NOMO-1 treated with DMSO at 0.1 percent for 48 hours (cell line): ENCODE data around the gene SELPLG.
"Not testable (repeated sequence)": the region's sequence is repeated elsewhere in the genome, so short reads cannot be mapped to it uniquely, and the experiment has no call there.

Experiments
- DNase-seq: peaks from one replicate; lab custom pipeline; 2025; ENCODE audit not compliant: unreplicated experiment; lab: John Stamatoyannopoulos, UW

The SELPLG gene

DNA sequence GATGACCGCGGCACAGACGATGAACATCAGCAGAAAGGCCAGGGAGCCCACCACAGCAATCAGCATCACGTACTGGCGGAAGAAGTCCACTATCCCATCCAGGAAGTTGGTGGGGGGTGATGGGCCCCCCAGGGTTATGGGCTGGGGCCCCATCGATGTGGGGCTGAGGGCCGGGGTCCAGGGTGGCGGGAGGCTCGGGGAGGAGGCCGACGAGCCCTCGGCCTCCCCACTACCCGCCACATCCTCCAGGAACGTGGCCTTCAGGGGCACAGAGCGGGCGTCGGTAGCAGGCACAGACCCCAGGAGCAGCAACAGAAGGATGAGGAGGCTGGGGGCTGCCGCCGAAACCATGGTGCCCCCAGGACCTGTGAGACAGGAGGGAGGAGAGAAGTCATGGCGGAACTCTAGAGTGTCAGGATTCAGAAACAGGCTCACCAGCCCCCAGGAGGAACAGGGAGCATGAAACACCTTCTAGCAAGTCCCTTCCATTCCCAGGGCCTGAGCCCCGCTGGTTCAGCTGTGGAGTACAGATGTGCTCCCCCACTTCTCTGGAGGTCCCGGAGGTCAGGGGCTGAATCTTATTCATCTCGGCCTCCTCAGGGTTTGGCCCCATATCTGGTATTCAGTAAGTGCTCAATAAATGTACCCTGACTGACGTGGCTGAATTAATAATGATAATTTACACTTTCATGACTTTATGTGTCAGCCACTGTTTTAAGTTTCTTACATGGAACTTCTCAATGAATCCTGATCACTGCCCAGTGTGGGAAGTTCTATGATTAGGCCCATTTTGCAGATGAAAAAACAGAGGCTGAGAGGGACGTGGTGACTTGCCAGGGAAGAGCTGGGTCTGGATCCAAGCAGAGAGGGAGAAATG lies 41.4 kb downstream of the SELPLG start:
- no peak for DNase-seq

DNA sequence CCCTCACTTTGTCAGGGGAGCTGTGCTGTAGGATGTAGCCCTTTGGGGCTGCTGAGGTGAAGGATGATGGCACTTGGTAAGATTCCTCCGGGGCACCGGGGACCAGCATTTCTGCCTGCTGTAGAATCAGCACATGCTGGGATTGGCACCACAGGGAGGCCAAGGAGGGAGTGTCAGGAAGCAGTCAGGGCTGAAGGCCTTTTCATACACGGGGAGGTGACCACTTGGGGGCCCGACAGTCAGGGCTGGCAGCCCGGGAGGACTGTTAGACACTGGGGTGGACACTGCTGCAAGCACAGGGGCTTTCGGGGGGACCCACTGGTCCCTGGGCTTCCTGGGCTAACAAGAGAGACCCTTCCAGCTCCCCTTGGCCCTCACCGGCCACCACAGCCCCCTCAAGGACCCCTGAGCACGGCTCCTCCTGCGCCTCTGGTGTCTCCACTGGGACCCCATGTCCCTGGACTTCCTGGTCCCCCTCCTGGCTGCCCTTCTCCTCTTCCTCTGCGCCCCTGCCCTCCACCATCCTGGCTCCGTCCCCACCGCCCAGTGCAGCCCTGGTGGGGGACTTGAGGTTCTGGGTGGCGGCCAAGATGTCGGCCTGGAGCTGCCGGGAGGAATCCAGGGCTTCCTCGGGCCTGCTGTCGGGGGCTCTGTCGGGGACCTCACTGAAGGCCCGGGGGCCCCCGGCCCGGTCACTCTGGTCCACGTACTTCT lies 42.3 kb downstream of the SELPLG start:
- DNase-seq, result no peak

DNA sequence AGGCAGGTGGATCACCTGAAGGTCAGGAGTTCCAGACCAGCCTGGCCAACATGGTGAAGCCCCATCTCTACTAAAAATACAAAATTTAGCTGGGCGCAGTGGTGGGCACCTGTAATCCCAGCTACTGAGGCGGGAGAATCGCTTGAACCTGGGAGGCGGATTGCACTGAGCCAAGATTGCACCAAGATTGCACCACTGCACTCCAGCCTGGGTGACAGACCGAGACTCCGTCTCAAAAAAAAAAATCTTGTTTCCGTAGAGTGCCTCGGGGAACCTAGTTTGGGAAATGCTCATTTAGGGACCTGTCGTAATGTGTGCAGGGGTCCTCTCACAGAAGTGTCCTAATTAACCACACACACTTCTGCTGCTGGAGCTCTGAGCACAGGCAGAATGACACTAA lies 43.2 kb downstream of the SELPLG start:
- not testable (repeated sequence) for DNase-seq

DNA sequence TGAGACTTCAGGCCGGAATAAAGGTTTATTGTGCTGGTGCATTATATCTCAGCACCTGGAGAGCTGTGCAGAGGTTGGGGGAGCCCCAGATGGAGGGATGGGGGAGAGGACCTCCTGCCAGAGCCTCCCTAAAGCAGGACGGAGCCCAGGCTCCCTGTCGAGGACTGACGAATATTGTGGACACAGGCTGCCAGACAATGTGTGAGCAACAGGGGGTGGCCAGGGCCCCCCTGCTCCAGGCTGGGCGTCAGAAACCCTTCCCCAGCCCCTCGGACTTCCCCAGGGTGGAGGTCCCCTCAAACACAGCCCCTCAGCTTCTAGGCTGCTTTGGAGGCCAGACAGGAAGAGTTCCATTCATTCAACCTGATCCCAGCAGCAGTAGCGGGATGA lies 43.9 kb downstream of the SELPLG start:
- DNase-seq, result no peak

DNA sequence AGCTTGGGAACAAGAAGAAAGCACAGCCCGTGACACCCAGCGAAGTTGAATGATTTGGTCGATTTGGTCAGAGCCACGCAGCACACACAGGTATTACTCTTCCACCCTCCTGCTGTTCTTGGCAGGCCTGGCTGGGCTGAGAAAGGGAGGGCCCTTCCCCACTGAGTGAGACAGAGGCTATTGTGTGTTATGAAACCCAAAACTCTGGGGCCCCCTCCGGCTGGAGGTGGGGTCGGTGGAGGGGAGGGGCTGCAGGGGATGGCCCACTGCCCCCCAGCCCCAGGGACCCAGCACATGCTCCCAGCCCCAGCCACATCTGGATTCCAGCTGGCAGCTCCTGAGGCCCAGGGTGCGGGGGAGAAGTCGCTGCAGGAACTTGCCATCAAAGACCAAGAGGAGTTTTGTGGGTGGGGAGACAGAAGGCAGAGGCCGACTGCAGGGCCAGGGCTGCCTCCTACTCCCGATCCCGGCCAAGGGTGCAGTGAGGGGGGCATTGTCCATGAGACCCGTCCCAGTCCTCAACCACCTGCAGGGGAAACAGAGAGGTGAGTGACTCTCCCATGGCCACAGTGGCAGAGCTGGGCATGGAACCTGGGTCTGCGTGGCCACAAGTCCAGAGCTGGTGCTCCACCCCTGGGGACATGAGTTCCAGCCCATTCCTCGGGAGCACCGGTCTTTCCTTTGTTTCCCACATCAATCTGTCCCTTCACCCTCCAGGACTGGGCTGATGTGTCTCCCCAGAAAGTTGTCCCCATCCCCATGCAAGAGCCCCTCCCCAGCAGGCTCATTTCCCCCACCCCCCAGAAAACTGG lies 44.5 kb downstream of the SELPLG start:
- no peak for DNase-seq

DNA sequence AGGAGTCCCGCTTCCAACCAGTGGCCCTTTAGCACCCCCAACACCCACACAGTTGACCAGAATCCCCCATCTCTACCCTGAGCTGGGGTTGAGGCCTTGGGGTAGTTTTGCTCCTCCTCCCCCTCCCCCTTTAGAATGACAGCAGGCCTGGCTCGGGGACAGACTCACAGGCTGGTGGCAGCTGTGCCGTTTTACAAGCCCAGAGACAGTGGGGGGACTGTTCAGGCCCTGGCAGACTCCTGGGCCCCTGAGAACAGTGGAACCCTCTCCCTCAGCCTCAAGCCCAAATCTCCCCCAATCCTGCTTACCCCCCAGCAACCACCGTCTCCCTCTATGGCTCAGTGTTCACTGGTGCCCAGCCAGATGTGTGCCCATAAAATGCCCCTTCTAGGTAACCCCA lies 45.9 kb downstream of the SELPLG start:
- no peak for DNase-seq

DNA sequence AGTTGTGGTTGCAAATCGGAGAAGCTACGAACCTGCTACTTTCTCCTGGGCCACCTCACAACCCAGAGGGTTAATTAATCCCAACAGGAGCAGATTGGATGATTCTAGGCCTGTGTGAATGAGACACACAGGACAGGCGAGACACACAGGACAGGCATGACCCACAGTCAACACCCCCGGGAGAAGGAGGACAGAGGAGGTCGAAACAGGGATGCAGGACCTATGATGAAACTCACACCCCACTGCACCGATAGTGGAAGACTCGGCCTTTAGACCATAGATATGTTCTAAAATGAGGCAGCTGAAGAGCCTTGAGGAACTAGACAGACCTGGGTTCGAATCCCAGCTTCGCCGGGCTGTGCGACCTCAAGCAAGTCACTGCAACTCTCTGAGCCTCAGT lies 47.4 kb downstream of the SELPLG start:
- DNase-seq, result no peak

DNA sequence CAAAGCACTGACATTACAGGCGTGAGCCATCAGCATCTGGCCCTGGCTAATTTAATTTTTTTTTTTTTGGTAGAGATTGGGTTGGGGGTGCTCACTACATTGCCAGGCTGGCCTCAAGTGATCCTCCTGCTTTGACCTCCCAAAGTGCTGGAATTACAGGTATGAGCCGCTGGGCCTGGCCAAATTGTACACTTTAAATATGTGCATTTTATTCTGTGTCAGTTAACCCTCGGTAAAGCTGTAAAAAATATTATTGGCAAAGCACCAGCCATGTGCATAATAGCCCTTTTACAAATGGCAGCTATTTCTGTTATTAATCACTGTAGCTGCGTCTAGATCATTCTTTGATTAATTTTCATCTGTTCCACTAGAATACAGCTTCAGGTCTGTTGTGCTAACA lies 47.8 kb downstream of the SELPLG start:
- no peak for DNase-seq

DNA sequence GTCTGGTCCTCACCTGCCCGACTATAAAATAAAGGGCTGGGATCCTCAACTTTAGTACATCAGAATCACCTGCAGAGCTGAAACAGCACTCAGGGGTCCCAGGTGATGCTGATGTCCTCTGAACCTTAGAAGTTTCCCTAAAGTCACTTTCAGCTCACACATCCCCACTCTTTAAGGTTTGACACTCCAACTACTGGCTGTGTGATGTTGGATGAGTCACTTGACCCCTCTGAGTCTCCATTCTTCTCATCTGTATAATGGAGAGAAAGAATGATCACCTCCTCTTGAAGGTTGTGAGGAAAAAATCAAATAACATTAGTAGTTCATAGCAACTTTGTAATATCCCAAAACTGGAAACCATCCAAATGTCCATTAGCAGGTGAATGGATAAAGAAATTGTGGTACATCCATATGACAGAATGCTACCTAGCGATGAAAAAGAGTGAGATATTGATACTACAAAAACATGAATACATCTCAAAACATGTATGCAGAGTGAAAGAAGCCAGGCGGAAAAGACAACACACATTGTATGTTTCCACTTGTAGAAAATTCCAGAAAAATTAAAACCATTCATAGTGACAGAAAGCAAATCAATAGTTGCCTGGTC lies 49.1 kb downstream of the SELPLG start:
- no peak for DNase-seq

DNA sequence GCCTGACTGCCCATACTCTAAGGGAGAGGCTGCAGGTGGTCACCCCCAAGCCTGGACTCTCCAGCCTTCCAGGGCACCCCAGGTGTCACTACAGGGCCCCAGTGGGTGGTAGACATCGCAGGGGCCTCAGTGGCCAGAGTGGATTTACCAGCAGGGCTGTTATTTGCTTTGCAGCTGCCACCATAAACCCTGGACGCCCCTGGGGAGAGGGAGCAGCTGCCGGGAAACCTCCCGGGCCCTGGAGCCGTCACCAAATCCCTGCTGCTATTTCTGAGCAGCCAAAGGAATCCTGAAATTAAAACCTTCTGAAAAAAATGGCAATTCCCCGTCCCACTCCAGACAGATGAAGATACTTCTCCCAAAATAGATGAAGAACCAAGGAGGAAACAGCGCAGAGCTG lies 49.7 kb downstream of the SELPLG start:
- no peak for DNase-seq

DNA sequence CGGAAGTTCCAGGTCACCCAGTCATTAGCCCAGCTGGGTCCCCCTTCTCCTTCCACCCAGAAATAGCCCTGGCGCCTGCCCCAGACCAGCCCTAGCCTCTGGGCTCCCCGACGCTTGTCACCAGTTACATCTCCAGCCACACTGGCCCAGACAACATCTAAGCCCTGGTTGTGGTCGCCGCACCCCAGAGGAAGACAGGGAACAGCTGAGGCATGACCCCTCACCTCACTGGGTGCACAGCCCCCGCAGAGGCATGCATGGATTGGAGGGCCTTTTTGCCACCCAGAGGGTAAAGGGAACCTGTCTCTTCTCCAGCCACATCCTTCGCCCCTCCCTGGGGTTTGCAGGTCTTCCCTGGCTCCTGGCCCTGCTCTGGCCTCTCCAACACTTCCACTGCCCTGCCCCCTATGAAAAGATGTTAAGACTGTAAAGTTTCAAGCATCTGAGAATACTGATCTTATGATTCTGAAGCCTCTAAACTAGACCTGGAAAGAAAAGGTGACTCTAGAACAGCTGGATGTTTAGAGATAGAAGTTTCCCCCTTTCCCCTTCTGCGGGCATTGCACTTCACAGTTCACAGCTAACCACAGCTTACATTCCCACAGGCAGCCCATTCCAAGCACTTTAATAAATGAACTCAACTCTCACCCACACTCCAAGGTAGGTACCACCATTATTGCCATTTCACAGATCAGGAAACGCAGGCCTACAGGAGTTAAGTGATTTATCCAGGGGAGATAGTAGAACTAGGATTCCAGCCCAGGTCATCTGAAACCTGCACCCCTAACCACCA lies 50.5 kb downstream of the SELPLG start:
- DNase-seq, result no peak

DNA sequence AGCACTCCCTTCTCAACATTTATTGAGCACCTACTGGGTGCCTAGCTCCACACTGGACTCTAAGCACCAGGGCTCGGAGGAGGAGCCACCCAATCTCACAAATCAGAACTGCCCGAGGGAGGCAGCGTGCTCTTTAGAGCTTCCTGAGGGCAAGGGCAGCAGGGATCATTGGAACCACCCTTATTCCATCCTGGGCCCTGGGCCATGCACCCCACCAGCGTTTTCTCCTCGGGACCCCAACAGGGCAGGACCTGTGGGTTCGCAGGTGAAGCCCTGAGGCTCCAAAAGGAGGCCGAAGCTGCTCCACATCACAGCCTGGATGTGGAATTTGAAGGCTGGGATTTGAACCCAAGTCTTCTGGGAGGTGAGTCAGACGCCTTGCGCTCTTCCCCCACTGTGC lies 51.2 kb downstream of the SELPLG start:
- no peak for DNase-seq

DNA sequence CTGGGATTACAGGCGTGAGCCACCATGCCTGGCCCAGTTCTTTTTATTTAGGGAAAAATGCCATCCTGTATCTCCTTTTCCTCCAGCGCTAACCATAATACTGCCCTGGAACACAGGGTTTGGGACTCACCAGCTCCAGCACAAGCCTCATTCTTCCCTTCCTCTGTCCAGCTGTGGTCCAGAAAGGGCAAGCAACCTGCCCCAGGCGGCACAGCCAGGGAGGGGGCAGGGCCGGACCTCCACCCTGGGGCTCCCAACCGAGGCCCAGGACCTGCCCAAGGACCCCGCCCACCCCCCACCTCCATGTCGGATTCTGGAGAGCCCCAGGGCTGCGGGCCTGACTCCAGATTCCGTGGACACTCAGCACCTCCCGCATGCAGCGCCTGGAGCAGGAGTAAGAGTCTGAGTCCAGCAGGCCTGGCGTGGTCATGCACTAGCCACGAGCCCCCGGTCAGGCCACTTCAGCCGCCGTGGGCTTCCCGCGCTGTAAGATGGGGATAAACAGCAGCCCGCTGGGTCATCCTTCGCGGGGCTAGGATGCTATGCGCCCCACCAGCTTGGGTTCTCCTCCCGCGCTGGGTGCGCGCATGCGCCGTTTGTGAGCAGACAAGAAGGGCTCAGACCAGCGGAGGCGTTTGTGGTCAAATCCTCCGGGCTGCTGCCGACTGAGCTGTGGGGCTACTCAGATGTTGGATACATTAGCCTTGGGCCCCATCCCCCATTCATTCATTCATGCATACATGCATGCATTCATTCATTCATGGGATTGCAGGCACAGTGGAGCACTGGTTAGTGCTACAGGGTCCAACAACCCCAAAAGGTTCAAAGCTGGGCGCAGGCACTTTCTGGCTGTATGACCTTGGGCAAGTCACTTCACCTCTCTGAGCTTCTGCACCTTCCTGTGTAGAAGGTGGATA lies 52.1 kb downstream of the SELPLG start:
- DNase-seq, result no peak

DNA sequence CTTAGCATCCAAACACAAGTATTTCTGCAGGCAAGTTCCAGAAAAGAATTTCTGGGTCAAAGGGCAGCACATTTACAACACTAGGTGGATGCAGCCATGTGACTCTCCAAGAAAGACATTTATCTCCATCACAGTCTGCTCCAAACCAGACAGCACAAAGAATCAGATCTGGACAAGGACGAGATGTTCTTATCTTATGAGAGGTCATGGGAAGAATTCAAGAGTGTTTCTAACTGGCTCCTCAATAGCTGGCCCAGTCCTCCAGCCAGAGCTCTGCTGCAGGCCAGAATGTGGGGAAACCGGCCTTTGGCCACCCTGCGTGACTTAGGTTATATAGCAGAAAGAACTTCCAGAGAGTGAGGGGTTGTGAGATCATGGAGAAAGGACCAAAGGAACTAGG lies 53.2 kb downstream of the SELPLG start:
- DNase-seq, result no peak

DNA sequence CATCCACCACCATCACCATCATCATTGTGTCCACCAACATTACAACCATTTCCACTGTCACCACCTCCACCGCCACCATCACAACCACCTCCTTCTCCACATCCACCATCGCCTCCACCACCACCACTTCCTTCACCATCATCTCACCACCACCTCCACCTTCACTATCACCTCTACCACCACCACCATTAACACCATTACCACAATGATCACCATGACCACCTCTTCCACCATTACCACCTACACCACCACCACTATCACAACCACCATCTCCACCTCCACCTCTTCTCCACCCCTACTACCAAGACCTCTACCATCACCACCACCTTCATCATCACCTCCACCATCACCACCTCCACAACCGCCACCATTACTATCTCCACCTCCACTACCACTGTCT lies 54.9 kb downstream of the SELPLG start:
- no peak for DNase-seq

DNA sequence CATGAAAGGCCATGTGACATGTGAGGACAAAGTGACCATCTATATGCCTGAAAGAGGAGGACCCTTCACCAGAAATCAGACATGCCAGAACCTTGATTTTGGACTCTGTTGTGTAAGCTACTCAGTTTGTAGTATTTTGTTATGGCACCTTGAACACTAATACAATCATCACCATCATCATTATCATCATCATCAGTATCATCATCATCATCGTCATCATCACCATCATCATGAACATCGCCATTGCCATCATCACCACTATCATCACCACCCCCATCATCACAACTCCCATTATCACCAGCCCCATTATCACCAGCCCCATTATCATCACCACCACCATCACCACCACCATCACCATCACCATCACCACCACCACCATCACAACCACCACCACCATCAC lies 55.4 kb downstream of the SELPLG start:
- no peak for DNase-seq

DNA sequence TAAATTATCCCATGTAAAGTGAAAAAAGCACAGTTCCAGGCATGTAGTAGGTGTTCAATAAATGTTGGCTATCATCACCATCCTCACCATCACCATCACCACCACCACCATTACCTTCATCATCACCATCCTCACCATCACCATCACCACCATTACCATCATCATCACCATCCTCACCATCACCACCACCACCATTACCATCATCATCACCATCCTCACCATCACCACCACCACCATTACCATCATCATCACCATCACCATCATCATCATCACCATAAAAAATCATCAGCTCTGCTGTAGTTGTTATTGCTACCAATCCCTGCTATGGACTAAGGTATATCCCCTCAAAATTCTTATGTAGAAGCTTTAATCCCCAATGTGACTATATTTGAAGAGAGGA lies 56.2 kb downstream of the SELPLG start:
- no peak for DNase-seq

DNA sequence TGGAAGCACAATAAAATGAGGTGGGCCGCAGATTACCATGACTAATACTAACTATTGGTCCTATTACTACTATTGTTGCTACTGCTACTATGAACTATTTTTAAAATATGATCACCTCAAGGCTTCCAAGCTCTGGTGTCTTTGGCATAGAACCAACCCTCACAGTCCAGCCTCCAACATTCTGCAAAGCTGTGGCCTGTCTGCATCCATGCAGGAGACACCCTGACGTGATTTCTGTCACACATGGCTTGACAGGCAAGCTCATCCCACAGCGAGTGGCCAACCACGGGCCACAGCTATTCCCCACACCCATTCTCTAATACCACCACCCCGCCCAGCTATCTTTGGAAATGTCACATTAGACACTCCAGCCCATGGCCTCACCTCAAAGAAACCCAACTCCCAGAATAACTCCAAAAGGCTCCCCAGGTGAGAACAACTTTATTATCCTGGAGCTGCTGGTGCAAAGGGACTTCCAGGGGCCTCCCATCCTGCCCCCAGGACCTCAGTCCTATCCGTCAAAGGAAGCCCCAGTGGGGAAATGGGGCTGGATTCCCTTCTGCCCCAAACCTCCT lies 56.9 kb downstream of the SELPLG start:
- no peak for DNase-seq
